ENCODE data around the gene LDAH. TPM values are rescaled to one million over a fixed set of nuclear protein-coding genes. Genes with fewer than 3 reads are reported as not detected.

The LDAH gene
- total RNA-seq, 2 experiments from 2014 or later, result 26.6 to 28.8 TPM

DNA sequence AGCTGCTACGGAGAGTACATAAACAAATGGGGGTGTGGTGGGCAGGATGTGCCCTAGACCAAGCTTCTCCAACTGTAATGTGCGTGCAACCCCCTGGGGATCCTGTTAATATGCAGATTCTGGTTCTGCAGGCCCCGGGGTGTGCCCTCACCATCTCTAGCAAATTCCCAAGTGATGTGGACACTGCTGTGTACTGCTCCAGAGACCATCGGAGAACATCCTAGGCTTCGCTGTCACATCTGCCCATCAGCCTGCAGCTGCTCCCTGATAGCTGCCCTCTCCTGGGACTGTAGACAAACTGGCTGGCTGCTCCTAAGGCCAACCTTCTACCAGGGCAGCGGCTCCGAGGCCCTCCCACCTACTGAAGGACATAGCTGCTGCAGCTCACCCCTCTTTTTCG lies 175.2 kb downstream of the LDAH start:
- ChIA-PET CTCF (interaction anchor here (0.9 to 1.0 kb wide), 2 partner anchors 51 to 201 kb away, joined by 3 read pairs; partner anchors contain the start of gene RHOB), POLR2A (no interaction called here)

DNA sequence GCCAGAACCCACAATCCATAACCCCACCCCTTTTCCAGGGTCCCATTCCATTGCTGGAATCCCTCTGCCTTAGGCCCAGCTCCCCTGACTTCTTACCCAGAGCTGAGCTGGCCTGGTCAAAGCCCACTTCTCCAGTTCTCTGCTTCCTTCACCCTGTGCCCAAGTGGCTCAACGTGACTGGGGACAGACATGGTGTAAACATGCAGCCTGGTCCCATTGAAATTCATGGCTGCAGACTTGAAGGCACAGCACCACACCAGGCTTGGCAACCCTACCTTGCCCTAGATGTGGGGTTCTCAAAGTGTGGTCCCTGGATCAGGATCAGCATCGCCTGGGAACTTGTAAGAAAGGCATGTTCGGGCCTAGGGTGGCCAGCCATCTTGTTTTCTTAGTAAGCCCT lies 175.7 kb downstream of the LDAH start:
- POLR2A ChIA-PET, result no interaction called here

DNA sequence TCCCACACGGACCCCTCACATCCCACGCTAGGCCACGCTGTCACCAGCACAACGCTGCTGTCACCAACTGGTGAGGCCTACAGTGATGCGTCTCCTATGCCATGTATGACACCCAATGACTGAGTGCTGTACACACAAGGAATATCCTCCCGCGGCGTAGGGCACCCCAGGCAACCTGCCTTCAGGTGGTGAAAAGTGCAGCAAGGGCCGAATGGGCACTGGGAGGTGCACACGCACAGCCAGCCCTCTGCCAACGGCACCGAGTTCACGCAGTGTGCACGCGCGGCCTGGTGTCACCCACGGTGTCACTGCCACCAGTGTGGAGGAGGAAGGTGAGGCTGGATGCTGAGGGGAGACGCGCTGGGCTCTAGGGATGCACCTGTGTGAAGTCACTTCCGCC lies 176.5 kb downstream of the LDAH start:
- ChIA-PET POLR2A (no interaction called here), CTCF (interaction anchor here (1.0 kb wide), 1 partner anchor 15 kb away, joined by 3 read pairs; no protein-coding TSS in a partner anchor)

More for the DNA sequence above, 175.7 kb downstream of the LDAH start:
- CTCF ChIA-PET, result interaction anchor here (0.9 to 1.0 kb wide), 2 partner anchors 14 to 51 kb away, joined by 3 read pairs; no protein-coding TSS in a partner anchor

DNA sequence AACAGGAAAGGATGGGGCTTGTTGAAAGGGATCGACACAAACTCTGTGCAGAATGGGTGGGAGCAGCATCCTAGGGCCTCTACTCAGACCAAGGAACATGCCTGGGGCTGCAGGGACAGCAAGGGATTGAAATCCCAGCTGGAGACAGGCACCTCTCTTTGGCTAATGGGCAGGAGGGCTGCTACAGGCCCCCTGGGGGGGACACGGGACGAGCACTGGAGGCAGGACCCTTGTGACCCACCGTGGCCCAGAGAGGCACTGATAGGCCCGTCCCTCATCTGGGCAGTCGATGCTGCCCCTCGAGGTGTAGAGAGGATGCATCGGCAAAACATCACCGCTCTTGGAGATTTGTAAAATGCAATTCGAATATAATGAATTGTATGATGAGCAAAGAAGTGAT lies 177.1 kb downstream of the LDAH start:
- ChIA-PET POLR2A (no interaction called here), CTCF (no interaction called here)

DNA sequence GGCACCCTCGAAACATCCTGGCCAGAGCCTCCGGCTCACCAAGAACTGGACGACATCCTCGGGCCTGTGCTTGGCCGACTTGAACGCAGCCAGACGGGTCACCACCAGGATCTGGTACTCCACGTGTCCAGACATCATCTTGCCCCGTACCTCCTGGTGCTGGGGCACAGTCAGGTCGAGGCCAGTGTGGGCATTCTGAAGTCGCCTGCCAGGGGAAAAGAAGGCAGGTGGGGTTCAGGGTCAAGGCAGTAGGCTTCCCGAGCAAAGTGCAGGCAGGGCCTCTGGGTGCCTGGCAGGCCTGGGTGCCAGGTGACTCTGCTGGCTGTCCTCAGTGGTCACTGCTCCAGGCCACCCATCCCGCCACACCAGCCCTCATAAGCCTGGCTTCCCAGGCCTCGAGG lies 177.6 kb downstream of the LDAH start:
- CTCF ChIA-PET, result no interaction called here
- POLR2A ChIA-PET, result no interaction called here

DNA sequence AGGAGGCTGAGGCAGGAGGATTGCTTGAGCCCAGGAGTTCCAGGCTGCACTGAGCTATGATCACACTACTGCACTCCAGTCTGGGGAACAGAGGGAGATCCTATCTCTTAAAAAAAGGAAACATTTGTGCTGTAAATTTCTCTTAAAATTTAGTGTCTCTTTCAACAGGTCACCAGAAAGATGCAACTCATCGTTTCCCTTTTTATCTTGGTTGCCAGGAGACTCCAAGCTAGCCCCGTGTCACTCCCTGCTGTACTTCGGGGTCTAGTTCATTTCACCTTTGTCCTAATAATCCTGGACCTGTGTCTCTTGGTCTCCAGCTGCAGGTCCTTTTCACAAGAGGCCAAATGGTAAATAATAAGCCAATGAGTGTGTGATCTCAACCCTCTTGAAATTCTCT lies 179.1 kb downstream of the LDAH start:
- ChIA-PET CTCF (interaction anchor here (0.5 to 4.5 kb wide), 8 partner anchors 34 to 283 kb away, joined by 3 to 49 read pairs (median 4); no protein-coding TSS in a partner anchor), POLR2A (no interaction called here)

DNA sequence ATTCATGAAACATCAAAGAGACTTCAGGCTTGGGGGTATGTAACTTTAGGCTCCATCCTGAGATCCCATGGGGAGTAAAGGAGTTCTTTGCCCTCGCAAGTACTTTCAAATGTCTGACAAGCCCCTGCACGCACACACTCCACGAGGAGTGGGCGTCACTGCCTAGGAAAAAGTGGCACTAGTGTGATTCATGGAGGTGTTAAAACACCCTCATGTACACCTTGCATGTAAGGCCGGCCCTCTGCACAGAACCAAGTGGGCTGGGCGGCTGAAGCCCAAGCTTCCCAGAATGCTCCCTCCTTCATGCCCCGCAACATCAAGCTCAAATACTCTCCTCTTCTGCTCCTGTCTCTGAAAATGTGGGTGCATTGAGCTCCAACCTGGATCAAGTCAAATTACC lies 179.8 kb downstream of the LDAH start:
- POLR2A ChIA-PET, result interaction anchor here (0.9 to 1.3 kb wide), 2 partner anchors 196 to 219 kb away, joined by 3 to 9 read pairs; partner anchors contain the start of gene RHOB
- CTCF ChIA-PET, result interaction anchor here (0.9 to 4.5 kb wide), 16 partner anchors 8 to 400 kb away, joined by 3 to 49 read pairs (median 4); partner anchors contain the start of genes HS1BP3 and RHOB

DNA sequence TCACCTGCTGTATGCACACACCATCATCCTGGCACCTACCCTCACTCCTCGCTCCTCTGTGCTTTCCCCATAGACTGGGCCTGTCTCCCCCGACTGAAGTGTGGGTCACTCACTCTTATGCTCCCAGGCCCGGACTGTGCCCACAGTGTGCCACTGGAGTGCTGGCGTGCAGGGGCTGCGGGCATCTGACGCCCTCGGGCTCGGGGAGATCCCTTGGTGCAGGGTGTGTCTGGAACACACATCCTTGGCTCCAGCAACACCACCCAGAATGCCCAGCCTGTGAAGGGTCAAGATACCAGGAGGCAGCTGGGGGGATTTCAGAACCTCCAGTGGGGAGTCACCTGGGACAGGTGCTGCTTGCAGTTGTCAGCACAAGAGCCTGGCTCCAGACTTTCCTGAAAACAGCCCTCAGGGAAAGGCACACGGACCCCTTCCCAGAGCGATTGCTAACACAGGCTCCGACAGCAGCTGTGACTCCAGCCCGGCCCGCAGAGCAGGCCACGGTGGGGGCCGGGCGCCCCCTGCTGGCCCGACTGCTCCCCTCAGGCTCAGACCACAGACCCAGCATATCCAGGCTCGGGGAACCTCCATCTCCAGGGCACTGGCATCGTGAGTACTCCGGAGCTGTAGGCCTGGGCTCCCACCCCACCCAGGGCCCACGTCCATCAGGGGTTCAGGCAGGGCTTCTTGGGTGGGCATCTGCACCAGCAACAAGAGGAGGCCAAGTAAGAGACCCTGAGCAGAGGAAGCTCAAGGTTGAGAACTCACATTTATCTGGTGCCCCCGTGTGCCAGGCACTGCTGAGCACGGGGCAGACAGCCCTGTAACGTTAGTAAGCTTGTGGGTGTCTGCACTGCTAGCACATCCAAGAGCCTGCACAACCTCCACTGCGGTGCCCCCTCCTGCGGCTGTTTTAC lies 180.6 kb downstream of the LDAH start:
- POLR2A ChIA-PET, result interaction anchor here (0.9 to 1.3 kb wide), 2 partner anchors 196 to 218 kb away, joined by 3 to 9 read pairs; partner anchors contain the start of gene RHOB
- CTCF ChIA-PET, result interaction anchor here (0.5 to 4.5 kb wide), 28 partner anchors 9 to 400 kb away, joined by 3 to 49 read pairs (median 4); partner anchors contain the start of genes HS1BP3 and RHOB

DNA sequence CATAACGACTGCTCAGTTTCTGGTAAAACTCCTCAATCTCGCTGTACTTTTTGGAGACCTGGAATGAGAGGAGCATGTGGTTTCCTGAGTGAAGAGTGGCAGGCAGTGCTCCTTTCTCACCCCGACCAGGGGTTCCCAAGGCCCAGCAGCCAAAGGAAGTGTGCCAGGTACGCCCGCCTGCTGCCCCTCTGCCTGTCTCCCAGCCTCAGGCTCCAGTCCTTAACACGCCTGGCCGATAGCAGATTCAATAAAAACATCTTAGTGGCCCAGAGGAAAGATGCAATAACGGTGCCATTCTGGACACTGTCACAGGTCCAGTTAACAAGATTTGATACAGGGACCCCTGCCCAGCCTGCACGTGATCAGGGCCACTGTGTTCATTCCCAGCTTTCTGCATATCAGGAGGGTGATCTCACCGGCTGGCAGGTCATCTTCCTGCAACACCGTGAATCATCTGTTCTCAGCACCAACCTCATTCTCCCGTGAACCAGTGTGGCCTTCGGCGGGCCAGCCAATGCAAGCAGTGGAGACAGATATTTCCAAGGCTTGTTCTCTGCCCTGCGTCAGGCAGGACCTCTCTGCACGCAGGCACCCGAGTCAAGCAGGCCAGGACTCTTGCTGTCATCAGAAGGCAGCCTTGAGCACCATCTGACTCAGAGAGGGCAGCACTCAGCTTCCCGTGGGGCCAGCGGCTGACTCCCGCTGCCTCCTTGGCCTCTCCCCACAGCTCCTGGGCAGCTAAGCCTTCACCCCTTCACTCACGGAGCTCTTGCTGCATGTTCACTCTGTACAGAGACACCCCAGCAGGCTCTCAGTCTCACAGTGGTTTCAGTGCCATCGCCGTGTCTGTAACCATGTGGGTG lies 181.5 kb downstream of the LDAH start:
- CTCF ChIA-PET, result interaction anchor here (0.7 to 4.5 kb wide), 15 partner anchors 10 to 288 kb away, joined by 3 to 49 read pairs (median 4); partner anchors contain the start of genes HS1BP3 and RHOB

DNA sequence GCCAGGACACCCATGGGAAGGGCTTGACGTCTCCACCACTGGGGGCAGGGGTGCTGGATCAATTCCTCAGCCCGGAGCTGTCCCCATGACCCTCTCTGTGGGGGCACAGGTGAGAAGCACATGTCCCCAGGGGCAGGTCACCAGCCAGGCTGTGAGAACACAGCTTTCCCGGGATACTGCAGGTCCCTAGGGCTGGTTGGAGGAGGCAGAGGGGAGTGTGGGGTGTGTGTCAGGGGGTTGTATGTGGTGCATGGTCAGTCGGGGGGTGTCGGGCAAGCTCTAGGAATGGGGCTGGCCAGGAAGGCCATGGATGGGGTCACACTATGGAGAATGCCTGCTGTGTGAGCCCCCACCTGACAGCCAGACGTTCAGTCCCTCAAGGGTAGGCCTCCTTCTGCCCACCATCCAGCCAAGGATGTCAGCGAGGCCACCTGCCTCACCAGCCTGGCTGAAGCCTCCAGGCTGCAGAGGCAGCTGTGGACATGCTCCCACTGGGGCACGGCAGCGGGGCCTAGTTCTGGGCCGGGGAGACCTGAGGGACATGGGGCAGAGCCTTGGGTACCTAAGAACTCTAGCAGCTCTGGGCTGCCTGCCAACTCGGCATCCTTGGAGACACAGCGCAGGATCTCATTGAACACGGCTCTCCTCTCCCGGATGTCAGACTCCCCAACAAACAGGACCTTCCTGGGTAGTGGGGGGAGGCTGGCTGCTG lies 182.3 kb downstream of the LDAH start:
- POLR2A ChIA-PET, result no interaction called here
- CTCF ChIA-PET, result interaction anchor here (0.7 to 4.5 kb wide), 4 partner anchors 9 to 287 kb away, joined by 3 to 49 read pairs (median 15); no protein-coding TSS in a partner anchor

More for the DNA sequence above, 181.5 kb downstream of the LDAH start:
- POLR2A ChIA-PET, result no interaction called here

DNA sequence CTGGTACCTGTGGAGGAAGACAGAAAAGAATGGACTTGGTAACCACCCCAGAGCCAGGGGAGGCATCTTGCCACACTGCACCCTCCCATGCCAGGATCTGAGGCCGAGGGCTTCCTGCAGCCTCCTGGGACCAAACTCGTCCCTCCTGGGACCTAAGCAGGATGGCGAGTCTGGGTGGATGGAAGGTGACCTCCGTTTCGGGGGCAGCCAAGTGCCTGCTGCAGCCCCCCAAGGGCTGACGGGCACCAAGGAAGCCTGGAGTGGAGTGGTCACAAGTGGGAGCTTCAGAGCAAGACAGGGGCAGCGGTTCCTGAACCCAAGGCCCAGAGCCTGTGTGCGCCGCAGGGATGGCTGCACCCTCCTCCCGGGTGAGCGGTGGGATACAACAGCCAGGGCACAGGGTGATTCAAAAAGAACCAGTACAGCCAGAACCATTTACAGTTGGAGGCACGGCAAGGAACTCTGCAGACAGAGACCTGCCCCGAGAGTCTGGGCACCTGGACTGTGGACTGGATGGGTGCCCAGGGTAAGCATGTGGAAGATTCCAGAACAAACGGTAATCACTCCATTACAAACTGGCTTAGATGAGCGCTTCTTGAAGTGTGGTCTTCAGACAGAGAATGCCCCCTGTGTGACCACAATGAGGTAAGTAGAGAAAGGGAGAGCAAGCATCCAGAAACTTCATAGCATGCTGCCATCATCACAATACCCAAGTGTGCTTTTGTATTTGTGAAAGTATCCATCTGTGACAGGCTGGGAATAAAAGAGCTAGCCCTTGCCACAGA lies 184.1 kb downstream of the LDAH start:
- POLR2A ChIA-PET, result no interaction called here
- CTCF ChIA-PET, result no interaction called here

DNA sequence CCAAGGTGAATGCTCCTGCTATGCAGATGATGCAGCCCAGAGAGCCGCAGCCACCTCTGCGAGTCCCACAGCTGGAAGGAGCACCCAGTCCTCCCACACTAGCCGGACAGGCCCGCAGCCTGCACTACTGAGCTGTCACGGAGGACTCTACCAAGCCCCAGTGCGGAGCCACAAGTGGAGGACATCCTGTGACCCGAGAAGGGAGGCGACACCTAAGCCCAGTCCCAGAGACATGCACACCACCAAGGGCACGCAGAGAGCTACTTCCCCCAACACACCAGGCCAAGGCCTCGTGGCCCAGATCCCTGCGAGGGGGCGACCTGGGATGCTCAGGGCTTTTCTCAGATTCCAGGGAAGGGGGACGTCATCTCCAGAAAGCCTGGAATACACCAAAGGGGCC lies 184.9 kb downstream of the LDAH start:
- CTCF ChIA-PET, result no interaction called here

DNA sequence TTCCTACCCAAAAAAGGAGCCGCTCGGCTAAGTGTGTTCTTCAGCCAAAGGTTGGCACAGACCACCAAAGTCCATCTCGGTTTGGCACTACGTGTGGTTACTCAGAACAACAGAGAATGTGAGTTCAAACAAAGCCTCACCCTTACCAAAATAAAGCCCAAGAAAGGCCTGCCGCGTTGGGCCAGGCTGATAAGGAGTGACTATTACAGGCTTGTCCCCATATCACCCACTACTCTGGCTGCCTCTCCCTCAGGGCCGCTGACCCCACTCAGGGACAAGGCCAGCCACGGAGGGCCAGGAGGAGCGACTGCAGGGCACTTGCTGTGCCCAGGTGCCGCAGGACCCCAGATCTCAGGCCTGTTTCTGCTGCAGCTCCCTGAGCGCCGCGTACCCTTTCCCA lies 185.8 kb downstream of the LDAH start:
- ChIA-PET POLR2A (no interaction called here), CTCF (interaction anchor here (1.5 kb wide), 1 partner anchor 195 kb away, joined by 6 read pairs; no protein-coding TSS in a partner anchor)

More for the DNA sequence above, 184.9 kb downstream of the LDAH start:
- POLR2A ChIA-PET, result no interaction called here

DNA sequence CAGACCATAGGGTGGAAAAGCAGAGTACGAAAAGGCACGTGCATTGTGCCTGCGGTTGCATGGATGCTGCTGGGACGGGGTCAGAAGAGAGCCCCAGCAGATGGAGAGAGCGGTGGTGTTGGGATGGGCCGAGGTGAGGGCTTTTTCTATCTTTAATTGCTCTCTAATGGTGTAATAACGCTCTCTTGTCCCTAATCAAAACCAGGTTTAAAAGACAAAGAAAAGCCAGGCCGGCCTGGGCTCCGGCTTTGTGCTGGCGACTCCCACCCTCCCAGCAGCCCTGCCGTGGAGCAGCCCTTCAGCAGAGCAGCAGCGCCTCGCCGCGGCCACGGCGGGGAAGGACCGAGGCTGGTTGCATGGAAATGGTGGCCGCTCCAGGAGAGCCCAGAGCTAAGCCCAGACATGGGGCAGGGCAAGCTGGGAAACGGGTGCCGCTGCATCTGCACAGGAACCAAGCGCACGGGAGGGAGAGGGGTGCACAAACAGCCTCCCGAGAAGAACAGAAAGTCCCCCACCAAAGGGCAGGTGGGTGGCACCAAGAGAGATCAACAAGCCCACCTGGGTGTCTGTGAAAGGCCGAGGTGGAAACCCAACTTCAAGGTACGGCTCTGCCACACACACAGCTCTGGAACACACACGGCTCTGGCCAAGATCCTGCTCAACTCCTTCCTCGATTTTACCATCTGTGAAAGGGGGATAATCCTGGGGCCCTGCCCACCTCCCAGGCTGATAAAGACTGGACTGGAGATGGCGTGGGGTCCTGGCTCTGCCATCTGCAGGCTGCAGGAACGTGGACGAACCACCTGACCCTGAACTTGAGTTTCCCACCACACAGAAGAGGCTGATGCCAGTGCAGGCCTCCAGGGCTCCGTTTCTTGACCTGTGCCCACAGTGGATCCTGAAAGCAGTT lies 187.0 kb downstream of the LDAH start:
- POLR2A ChIA-PET, result no interaction called here
- CTCF ChIA-PET, result interaction anchor here (0.6 to 1.6 kb wide), 13 partner anchors 13 to 650 kb away, joined by 3 to 6 read pairs (median 3); partner anchors contain the start of genes HS1BP3 and RHOB

DNA sequence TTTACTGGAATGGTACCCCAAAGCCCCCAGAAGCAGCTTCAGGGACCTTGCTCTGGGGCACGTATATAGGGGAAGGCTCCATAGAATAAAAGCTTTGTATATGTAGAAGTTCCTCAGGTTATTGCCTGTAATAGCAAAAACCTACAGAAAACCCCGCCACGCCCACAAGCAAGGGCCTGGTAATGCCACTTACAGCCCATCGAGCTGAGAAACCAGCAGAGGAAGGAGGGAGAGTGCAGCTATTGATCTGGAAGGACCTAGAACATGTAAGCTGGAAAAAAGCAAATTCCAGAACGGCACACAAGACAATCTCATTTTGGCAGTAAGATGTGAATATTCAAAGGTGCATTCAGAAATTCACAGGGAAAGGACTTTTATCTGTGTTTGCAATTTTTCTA lies 187.8 kb downstream of the LDAH start:
- CTCF ChIA-PET, result interaction anchor here (1.0 to 1.6 kb wide), 5 partner anchors 16 to 193 kb away, joined by 3 to 5 read pairs (median 4); partner anchors contain the start of genes HS1BP3 and RHOB
- POLR2A ChIA-PET, result no interaction called here

DNA sequence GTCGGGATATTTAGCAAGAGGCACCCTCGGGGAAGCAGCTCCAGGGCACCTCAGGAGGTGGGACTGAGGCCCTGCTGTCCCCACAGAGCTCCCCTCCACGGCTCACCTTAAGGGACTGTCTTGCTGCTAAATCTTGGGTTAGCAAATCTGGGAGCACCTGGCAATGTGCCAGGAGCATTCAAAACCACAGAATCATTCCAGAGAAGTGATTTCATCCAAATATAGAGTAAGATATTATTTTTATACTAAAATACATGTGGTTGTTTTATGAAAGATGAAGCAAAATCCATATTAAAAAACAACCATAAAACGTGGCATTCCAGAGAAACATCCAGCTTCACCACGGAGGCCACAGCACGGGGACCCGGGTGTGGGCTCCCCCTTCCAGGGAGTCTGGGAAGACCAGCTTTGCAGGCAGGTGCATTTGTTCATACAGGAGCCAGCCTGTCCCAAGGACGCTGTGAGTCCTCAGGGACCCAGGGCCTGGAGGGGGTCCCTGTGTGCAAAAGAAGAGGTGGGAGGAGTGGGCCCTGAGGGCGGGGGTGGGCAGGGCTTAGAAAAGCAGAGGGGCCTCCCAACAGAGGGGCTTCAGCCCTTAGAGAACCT lies 188.3 kb downstream of the LDAH start:
- POLR2A ChIA-PET, result interaction anchor here (0.5 kb wide), 1 partner anchor 223 kb away, joined by 3 read pairs; no protein-coding TSS in a partner anchor
- CTCF ChIA-PET, result interaction anchor here (0.9 to 1.6 kb wide), 8 partner anchors 17 to 388 kb away, joined by 3 to 5 read pairs (median 4); partner anchors contain the start of genes HS1BP3 and RHOB
